ENCODE results near the gene IFT20.
"Not testable (repeated sequence)": the region's sequence is repeated elsewhere in the genome, so short reads cannot be mapped to it uniquely, and the experiment has no call there.

Gene IFT20

DNA sequence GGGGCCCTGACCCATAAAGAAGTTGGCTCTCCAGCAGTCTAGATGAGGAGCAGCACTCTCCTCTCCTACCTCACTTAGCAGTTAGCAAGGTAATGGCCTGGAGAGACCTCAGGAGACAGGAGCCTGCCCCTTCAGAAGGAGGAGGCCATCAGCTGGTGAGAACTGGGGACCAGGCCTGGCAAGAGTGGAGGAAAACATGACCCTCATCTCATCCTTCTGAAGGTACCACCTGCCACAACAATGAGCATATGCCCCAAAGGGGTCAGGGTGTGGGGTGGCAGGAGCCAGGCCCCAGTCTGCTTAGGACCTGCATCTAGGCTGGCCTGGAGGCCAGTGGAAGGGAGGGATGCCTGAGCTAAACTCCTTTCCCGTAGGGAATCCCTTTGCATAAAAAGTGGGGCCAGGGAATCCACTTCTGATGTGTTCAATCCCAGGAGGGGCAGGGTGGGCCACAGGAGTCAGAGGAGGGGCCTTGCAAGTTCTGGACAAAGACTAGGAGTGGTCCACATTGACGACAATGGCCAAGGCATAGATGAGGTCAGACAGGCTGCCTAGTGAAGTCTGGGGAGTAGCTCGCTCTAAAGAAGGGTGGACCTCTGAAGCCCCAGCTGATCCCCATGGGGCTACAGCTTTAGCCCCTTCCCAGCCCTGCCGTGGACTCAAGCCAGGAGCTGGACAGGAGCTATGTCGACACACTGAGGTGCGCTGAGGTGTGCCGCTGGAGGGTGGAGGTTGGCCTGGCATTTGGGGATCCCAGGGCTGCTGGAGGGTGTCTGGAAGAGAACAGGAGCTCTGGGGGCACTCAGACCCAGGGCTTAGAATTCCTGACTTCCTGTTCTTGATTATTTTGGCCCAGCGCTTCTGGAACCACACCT is 28.7 kb upstream of the IFT20 start:
- no peak for DNase-seq

DNA sequence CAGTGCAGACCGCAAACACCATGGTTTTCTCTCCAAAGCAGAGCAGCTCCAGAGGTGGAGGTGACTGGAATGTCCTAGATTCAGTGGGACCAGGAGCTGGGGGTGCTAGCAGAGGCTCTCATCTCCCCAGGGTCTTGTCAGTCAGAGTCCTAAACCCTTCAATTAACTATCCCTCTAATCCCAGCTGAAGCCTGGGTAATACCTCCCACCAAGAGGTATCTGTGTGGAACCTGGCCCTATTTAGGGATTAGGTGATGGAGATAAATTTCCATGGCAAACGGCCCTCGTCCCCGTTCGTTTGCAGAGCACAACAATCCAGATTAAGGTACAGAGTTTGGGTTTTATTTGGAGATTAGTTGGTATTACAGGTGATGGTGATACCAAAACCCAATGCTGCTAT is 27.9 kb upstream of the IFT20 start:
- no peak for DNase-seq

DNA sequence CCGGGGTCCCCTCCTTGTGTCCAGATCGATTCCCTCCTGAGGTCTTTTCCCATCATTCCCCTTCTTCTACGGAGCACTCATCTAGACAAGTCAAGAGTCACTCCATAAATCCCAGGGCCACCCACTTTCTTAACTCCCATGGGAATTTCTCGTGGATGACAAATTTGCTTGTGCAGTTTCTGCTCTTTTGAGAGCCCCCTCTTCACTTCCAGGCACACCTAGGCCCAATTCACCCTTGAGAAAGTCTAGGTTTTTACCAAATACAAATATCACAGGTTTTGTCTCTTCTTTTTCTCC is 22.6 kb upstream of the IFT20 start:
- DNase-seq: peak in 1 of 2 experiments; percentile 56

DNA sequence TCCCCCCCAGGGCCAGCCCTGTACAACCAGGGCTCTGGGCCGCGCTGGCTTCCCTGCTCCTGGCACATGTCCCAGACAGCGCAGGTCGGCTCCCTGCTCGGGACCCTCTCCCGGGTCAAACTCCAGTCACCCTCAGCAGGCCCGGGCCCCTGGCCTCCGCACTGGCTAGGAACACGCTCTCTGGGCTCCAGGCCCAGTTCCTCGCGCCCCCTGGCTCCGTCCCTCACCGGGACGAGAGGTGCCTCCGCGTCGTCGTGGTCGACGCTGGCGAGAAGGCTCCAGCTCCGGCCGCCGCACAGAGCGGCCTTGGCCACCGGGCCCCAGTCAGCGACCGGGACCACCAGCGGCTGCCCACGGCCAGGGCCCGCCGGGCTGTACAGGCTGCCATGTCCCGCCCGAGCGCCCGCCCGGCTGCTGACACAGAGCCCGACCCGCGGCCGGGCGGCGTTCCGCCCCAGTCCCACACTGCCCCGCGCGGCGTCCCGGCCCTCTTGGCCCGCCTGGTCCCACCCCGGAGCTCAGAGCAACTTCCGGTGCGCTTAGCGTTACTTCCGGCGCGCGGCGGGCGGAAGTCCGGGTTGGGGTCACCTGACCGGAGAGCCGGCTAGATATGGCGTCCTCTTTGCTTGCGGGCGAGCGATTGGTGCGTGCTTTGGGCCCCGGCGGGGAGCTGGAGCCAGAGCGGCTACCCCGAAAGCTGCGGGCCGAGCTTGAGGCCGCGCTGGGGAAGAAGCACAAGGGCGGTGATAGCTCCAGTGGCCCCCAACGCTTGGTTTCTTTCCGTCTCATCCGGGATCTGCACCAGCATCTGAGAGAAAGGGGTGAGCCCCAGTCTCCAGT is 22.0 kb upstream of the IFT20 start, which contains the start of gene POLDIP2:
Gene POLDIP2, minus strand, starts transcription at position 467 of the 840 bp plus-strand sequence. Its CDS starts 79 bp downstream, at position 388.
- peak; percentile 92 to 98 for DNase-seq

DNA sequence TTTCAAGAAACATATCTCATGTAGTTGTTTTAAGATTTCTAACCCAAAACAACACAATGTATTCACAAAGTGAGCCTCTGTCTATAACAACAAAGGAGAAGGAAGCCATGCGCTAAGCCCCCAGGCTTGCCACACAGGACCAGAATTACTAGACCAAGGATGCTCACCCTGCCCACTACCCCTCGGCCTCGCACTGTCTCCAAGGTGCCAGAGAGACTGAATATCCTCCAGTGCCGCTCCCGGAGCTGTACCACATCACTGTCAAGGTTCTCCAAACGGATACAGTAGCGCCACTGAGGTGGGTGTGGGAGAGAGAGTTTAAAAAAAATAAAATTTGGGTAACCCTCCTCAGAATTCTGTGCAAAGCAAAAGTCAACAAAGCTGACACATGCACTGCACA is 15.0 kb upstream of the IFT20 start:
- DNase-seq: no peak

DNA sequence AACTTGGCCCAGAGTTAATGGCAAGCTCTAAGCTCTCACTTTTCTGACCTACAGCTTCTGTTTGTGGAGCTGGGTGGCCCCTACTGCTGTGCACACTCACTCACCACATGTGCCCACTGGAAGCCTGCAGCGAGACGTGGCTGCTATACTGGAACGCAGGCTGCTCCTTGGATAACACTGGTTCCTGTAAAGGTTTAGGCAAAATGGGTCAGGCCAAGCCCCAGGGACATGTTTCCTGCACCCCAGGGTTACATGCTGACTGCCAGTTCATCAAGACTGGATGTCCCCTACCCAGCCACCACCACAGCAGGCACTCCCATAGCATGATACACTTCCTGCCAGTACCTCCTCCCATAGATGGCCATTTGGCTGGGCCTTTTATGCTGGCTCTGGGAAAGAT is 13.7 kb upstream of the IFT20 start:
- no peak for DNase-seq

DNA sequence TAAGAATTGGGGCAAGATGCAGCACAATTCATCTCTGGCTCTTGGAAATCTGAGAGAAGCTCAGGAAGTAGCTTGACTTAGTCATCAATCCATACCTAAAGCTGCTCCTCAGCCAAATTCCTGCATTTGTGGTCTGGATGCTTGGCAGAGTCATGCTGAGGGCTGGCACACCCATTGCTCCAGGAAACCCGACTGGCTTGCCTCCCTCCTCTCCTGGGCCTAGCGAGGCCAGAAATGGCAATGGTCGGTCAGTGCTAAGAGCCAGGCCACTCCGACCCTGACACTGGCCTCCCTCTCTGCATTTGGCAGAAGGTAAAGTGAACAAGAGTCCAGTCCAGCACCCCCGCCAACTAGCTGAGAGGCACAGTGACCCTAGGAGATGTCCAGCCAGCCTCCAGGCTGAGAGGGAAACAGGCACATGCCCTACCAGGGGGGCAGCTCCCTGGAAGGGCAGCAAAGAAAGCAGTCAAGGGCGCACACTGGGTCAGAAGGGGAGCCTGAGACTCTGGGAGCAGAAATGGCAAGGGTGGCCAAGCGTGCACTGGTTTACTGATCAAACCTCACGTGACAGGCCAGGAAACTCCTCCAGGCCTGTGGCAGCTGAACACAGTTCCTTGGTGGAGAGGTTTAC is 12.1 kb upstream of the IFT20 start:
- DNase-seq: no peak

DNA sequence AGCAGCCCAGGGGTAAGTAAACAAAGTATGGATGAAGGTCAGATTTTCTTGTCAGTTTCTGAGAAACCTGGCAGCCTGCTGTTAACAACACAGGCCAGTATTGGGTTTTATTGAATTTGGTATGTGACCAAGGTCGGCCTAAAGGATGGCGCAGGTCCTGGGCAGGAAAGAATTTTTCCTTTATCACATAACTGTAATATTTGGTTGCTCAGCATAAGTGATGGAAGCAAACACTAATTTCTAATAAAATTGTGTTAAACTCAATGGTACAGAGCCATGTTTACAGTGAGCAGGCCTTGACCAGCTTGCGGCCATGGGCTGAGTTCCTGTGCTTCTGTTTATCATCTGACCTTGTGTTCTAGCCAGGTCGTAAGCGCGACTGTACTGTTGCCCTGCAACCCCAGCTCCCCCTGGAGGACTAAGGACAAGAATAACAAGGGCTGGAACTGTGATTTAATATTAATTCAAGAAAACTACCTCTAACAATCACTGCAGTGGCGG is 11.5 kb upstream of the IFT20 start:
- peak in 1 of 2 experiments; percentile 28 for DNase-seq

DNA sequence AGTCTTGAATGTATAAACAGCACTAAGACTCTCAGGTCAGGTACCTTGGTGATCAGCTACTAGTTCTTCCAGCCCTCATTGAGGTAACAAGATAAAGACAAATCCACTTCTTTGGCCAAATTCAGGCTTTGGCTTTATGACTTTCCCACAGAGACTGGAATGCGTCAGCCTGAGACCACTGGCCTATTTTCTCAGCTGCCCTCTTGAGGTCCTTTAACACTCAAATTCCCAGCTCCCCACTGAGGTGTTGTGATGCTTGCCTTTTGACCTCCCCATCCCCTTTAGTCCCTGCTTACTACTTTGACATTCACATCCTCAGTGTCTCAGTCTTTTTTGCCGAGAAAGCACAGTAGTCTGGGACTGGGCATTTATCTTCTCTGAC is 10.9 kb upstream of the IFT20 start:
- no peak for DNase-seq

DNA sequence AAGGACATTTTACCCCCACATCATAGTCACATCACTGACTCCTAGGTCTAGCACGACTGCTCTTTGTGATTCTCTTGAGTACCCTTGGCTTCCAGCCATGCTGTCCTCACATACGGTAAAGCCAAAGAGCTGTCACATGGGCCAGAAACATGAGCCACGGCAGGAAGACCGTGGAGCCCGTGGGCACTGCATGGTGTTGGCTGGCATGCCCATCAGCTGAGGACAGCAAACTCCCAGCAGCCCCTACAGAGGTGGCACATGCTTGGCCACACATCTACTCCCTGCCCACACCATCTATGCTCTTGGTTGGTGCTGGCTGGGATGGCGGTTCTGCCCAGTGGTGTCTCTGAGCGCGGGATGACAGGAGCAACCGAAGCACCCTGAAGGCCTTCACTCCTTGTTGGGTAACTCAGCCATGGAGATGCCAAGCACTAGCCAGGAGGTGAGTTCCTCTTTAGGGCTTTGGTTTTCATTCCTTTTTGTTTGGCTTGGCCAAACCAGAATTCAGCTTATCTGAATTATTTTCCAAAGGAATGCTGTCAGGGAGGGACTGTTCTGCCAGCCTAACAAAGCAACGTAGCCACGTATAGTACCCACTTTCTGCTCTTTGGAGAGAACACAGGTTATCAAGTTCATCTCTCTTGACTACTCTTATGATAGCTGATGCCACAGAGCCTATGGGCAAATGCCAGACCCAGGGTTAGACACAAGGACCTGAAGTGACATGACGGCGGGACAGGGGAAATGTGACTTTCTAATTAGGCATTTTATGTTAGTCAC is 10.3 kb upstream of the IFT20 start:
- peak; percentile 35 to 57 for DNase-seq

DNA sequence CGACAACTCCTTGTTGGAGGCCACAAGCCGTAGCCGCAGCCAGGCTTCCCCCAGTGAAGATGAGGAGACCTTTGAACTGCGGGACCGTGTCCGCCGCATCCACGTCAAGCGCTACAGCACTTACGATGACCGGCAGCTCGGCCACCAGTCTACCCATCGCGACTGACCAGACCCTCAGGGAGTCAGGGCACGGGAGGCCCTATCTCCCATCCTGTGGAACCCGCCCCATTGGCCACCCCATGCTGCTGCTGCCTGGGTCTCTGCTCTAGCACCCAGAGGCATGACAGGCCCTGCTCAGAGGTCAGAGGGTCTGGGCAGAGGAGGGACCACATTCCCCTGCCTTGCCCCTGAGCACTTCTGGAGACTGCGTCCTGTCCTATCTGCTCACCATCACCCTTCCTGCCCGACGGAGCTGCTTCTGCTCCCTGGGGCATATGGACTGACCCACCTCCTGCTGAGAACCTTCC is 9.2 kb upstream of the IFT20 start:
- no peak for DNase-seq

DNA sequence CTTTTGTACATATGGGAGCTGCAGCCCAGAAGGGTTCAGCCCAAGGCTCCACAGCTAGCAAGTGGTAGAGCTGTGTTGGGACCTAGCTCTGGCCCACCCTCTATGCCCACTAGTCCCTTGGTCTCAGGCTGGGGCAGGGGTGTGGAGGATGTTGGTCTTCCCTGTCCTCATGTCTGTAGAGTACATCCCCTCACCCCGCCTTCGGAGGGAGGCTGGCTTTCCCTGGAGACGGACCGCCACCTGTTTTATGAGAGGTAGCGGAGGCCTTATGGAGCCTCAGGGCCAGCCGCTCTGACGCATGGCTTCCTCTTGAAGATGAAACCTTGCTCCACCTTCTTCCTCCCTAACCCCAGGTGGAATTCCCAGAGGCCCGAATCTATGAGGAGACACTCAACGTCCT is 8.7 kb upstream of the IFT20 start:
- no peak for DNase-seq

DNA sequence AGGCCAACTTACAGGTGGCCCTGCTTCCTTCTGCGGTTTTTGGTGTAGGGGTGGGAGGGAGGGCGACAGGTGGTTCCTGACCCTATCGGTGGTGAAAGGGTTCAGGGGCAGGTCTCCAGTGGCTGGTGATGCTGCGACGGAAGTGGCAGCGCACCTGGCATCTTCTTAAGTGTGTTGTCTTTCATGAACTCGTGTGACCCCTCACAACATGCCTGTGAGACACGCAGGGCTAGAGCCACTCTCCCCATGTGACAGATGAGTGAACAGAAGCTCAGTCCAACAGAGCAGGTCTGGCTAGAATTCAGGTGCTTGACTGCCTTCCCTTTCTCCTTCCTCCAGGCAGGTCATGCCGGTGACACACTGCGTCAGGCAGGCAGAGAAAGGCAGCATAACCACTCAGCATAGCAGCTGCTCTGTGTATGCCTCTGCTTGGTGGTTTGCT is 8.2 kb upstream of the IFT20 start:
- DNase-seq: no peak

DNA sequence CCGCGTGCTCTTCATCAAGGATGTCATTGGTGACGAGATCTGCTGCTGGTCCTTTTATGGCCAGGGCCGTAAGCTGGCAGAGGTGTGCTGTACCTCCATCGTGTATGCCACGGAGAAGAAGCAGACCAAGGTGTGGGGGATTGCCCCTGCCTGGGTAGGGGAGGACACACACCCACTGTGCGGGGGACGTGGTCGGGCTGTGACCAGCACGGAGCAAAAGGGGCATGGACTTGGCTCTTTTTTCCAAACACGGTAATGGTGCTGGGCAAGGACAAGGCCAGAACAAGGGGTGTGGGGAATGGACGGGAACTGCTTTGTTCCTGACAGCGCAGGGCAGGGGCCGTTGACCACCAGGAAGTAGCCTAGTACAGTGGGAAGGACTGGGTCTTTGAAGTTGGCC is 7.0 kb upstream of the IFT20 start:
- no peak for DNase-seq

DNA sequence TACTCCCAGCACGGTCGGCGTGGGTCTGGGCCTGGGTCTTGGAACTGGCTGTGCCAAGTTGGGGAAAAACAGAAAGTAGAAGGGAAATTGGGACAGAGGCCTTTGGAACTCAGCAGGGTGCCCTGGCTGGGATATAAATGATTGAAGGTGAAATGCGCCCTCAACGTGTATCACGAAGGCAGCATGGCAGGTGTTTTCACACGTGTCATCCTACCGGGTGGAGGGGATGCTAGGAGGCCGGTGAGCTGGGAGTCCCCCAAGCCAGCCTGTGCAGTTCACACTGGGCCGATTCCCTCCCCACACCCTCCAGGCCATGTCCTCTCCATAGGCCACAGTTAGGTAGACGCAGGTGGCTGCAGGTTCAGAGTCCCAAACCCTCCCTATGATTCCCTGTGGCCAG is 6.2 kb upstream of the IFT20 start:
- DNase-seq: no peak

DNA sequence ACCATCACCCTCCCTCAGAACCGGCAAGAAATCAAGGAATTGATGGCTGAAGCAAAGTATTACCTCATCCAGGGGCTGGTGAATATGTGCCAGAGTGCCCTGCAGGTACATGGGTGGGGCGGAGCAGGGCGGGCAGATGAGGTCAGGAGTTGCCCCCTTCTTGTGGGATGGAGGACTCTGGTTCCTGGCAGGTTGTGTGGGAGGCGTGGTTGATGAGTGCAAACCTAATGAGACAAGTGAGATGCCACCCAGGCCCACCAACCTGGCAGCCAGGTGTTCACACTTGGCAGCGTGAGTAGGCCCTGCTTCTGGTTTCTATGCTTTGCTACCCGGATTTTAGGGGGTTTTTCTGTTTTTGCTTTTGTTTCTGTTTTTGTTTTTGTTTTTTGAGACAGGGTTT is 5.1 kb upstream of the IFT20 start:
- no peak for DNase-seq

DNA sequence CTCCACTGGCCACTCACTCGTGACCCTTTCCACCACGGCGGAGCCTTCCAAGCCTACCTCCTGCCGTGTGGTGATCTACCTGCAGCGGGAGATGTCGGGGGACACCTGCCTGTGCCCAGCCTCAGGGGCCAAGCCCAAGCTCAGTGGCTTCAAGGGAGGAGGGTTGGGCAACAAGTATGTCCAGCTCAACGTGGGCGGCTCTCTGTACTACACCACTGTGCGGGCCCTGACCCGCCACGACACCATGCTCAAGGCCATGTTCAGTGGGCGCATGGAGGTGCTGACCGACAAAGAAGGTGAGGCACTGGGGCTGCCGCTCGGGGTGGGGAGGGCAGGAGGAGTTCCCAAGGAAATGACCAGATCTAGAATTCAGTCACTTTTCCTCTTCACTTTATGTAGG is 4.2 kb upstream of the IFT20 start:
- no peak for DNase-seq

DNA sequence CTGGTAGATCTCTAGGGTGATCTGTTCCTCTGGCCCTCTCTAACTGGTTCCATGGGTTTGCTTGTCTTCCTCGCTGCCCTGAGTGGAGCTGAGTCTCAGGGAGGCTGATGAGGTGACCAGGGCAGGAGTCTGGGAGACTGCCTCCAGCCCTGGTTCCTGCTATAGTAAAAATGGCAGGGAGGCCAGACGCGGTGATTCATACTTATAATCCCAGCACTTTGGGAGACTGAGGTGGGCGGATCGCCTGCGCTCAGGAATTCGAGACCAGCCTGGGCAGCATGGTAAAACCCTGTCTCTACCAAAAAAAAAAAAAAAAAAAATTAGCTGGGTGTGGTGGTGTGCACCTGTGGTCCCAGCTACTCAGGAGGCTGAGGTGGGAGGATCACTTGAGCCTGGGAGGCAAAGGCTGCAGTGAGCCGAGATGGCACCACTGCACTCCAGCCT is 3.5 kb upstream of the IFT20 start:
- DNase-seq: not testable (repeated sequence)

DNA sequence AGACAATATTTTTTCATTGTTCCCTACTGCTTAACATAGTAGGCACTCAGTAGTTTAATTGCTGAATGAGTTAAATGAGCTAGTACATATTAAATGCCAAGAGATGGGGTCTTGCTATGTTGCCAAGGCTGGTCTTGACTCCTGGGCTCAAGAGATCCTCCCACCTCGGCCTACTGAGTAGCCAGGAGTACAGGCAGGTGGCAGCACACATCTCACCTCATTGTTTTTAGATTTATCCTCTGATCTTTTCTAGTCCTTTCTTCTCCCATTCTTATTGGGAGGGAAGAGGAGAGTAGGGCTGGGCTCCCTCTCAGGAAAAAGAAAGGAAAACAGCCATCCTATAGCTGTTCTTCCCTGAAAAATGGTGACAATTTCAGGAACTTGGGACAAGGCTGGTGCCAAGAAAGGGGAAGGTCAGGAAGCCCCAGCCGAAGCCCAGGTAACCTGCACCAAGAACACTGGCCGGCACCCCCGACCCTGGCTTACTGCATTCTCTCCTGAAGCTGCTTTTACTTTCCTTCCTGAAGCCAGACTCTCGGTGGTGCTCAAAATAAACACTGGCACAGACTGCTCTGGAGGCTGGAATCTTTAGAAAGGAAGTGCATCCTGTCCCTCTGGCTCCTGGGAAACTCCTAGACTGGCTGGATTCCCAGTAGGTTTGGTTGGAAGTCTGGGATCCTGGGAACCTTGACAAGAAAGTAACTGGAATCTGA is 2.9 kb upstream of the IFT20 start:
- no peak for DNase-seq

DNA sequence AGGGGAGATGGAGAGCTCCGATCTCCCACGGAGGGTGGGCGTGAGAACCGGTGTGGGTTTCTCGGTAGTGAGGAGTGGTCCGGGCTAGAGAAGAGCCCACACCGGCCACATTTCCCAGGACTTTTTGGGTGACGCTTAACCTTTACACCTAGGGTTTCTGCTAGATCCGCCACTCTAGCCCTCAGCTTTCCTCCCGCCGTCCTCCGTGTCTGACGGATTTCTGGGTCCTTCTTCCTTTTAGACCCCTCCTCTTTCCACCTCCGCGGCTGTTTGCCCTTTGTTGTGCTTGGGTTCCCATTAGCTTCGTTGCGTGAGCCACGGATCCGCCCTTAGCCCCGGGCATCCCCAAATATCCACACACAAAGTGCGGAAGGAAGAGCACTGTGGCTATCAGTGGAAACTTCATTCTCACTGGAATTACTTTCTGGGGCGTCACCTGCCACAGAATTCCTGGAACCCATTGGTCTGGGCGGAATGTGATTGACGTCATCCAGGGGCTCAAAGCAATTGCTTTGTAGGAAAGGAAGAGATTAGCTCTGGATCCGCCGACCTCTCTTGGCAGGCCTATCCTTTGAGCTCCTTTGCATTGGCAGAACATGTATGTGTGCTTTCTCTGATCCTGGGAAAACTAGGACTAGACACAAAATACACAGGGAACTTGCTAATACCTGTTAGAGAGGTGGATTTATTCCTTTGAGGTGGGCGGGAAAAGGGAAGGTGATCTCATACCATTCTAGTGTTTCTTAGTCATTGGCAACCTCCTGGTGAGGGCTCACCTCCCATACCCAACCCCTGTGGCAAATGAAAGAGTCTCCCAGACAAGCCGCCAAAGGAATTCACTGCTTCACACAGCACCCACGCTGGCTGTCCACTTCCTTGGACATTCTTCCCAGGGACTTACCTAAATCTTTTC is 943 bp upstream of the IFT20 start:
- peak; percentile 60 to 81 for DNase-seq
